ENCODE results near the gene TSGA10. TPM values are rescaled to one million over a fixed set of nuclear protein-coding genes. Genes with fewer than 3 reads are reported as not detected.

Gene TSGA10
- total and polyA plus RNA-seq, 2 donors from 2014 or later: 5.3 to 16.1 TPM

GRCh38 chr2:99079226-99079625, 75.5 kb downstream of the TSGA10 start:
- H3K9ac ChIP-seq (ENCODE audit: low read length in 3 of 3): no peak overlapping the region
- no peaks in the 10 kb centered on the region for H3K36me3 ChIP-seq (ENCODE audit: control insufficient read depth in 2 of 3, insufficient read depth in 3 of 3, low read length in 3 of 3)
- intact Hi-C loops (cut with DNase I): no loop called here
- no peak overlapping the region for H3K27ac ChIP-seq (ENCODE audit: low read depth in 2 of 2, low read length in 2 of 2)
- no peak for DNase-seq
- TF ChIP-seq CTCF (IDR thresholded peaks at IDR 0.05; ENCODE audit: borderline replicate concordance, extremely low read depth, insufficient read depth): no peak
- H3K4me1 ChIP-seq (ENCODE audit: control insufficient read depth in 2 of 3, insufficient read depth in 2 of 3, low read depth in 1 of 3, low read length in 3 of 3): no peaks in the 10 kb centered on the region
- no peak for FAIRE-seq
- no peak overlapping the region for H3K4me3 ChIP-seq (ENCODE audit: low read length in 3 of 3)
- no peaks in the 10 kb centered on the region for H3K27me3 ChIP-seq (ENCODE audit: control insufficient read depth, insufficient read depth, low read length)
- H3K9me3 ChIP-seq (ENCODE audit: control insufficient read depth in 2 of 3, insufficient read depth in 1 of 3, low read length in 3 of 3): no peaks in the 10 kb centered on the region

GRCh38 chr2:99072551-99072950, 82.2 kb downstream of the TSGA10 start:
- Histone ChIP-seq H3K9me3 (ENCODE audit: control insufficient read depth in 2 of 3, insufficient read depth in 1 of 3, low read length in 3 of 3) (no peaks in the 10 kb centered on the region), H3K9ac (ENCODE audit: low read length in 3 of 3) (no peak overlapping the region), H3K27me3 (ENCODE audit: control insufficient read depth, insufficient read depth, low read length) (no peaks in the 10 kb centered on the region), H3K27ac (ENCODE audit: low read depth in 2 of 2, low read length in 2 of 2) (no peak overlapping the region), H3K4me1 (ENCODE audit: control insufficient read depth in 2 of 3, insufficient read depth in 2 of 3, low read depth in 1 of 3, low read length in 3 of 3) (no peaks in the 10 kb centered on the region), H3K36me3 (ENCODE audit: control insufficient read depth in 2 of 3, insufficient read depth in 3 of 3, low read length in 3 of 3) (no peaks in the 10 kb centered on the region), H3K4me3 (ENCODE audit: low read length in 3 of 3) (no peak overlapping the region)
- DNase-seq: peak in 2 of 5 donors; percentile 23 to 30
- intact Hi-C loops (cut with DNase I): no loop called here
- no peak for TF ChIP-seq CTCF (IDR thresholded peaks at IDR 0.05; ENCODE audit: borderline replicate concordance, extremely low read depth, insufficient read depth)
- no peak for FAIRE-seq

- FAIRE-seq: no peak
- intact Hi-C loops (cut with DNase I): no loop called here
Observed at GRCh38 chr2:99067871-99068625, 86.7 kb downstream of the TSGA10 start.

More at GRCh38 chr2:99067871-99068625, 86.7 kb downstream of the TSGA10 start:
- no peak for TF ChIP-seq CTCF (IDR thresholded peaks at IDR 0.05; ENCODE audit: borderline replicate concordance, extremely low read depth, insufficient read depth)
- Histone ChIP-seq H3K4me3 (ENCODE audit: low read length in 3 of 3) (no peak overlapping the region), H3K27me3 (ENCODE audit: control insufficient read depth, insufficient read depth, low read length) (no peaks in the 10 kb centered on the region), H3K4me1 (ENCODE audit: control insufficient read depth in 2 of 3, insufficient read depth in 2 of 3, low read depth in 1 of 3, low read length in 3 of 3) (peaks cover 0 to 4% (median 0%) of the 10 kb centered on the region in 3 donors), H3K9ac (ENCODE audit: low read length in 3 of 3) (no peak overlapping the region), H3K9me3 (ENCODE audit: control insufficient read depth in 2 of 3, insufficient read depth in 1 of 3, low read length in 3 of 3) (no peaks in the 10 kb centered on the region), H3K27ac (ENCODE audit: low read depth in 2 of 2, low read length in 2 of 2) (no peak overlapping the region), H3K36me3 (ENCODE audit: control insufficient read depth in 2 of 3, insufficient read depth in 3 of 3, low read length in 3 of 3) (no peaks in the 10 kb centered on the region)
- no peak for DNase-seq

All from kidney (tissue), 14 donors.